ENCODE measurements around the gene ST6GAL2.

ST6GAL2 gene

GRCh38 chr2:106859498-106859897, 26.5 kb downstream of the ST6GAL2 start:
- no peak for DNase-seq

GRCh38 chr2:106858810-106859209, 27.2 kb downstream of the ST6GAL2 start:
- no peak for DNase-seq

GRCh38 chr2:106857882-106858478, 28.0 kb downstream of the ST6GAL2 start:
- peak; percentile 6 for DNase-seq

- DNase-seq: no peak
Observed at GRCh38 chr2:106853631-106854030, 32.3 kb downstream of the ST6GAL2 start.

- DNase-seq: no peak
Observed at GRCh38 chr2:106851881-106852501, 34.0 kb downstream of the ST6GAL2 start.

- no peak for DNase-seq
Observed at GRCh38 chr2:106851087-106851874, 34.7 kb downstream of the ST6GAL2 start.

- DNase-seq: no peak
Observed at GRCh38 chr2:106849253-106849652, 36.7 kb downstream of the ST6GAL2 start.

- DNase-seq: no peak
Observed at GRCh38 chr2:106847366-106847765, 38.6 kb downstream of the ST6GAL2 start.

- no peak for DNase-seq
Observed at GRCh38 chr2:106845716-106846115, 40.3 kb downstream of the ST6GAL2 start.

- no peak for DNase-seq
Observed at GRCh38 chr2:106843910-106844250, 42.1 kb downstream of the ST6GAL2 start.

GRCh38 chr2:106843001-106843909, 42.7 kb downstream of the ST6GAL2 start:
- no peak for DNase-seq

GRCh38 chr2:106841886-106842645, 43.9 kb downstream of the ST6GAL2 start:
- DNase-seq: no peak

GRCh38 chr2:106840818-106841217, 45.1 kb downstream of the ST6GAL2 start:
- no peak for DNase-seq

GRCh38 chr2:106839849-106840595, 45.9 kb downstream of the ST6GAL2 start:
- no peak for DNase-seq

GRCh38 chr2:106833256-106833655, 52.7 kb downstream of the ST6GAL2 start:
- DNase-seq: no peak

- DNase-seq: no peak
Observed at GRCh38 chr2:106831816-106832569, 54.0 kb downstream of the ST6GAL2 start.

GRCh38 chr2:106831241-106831640, 54.7 kb downstream of the ST6GAL2 start:
- no peak for DNase-seq

- DNase-seq: no peak
Observed at GRCh38 chr2:106830191-106830590, 55.8 kb downstream of the ST6GAL2 start.

GRCh38 chr2:106828119-106828518, 57.8 kb downstream of the ST6GAL2 start:
- DNase-seq: no peak

GRCh38 chr2:106827158-106827557, 58.8 kb downstream of the ST6GAL2 start:
- no peak for DNase-seq

- no peak for DNase-seq
Observed at GRCh38 chr2:106825161-106825560, 60.8 kb downstream of the ST6GAL2 start.
